ENCODE data around the gene NUCB2. TPM values are rescaled to one million over a fixed set of nuclear protein-coding genes. Genes with fewer than 3 reads are reported as not detected.

NUCB2 gene
- total and polyA plus RNA-seq, 2 of the 13 experiments (the other 11 are each of a cell fraction or from before 2014, with no cell fraction given): 54.2 to 82.4 TPM

GRCh38 chr11:17313349-17314231, 37.1 kb downstream of the NUCB2 start (continued):
- TF ChIP-seq ZNF737 (CRISPR knock-in tag; IDR thresholded peaks at IDR 0.05; ENCODE audit: borderline replicate concordance) (no peak), HMG20B (CRISPR knock-in tag; conservative IDR thresholded peaks at IDR 0.05) (no peak), E2F5 (CRISPR knock-in tag; conservative IDR thresholded peaks at IDR 0.05) (no peak)

GRCh38 chr11:17314232-17314547, 37.7 kb downstream of the NUCB2 start:
- no peak for ATAC-seq
- no peak overlapping the region for H3K27ac ChIP-seq (ENCODE audit: extremely low read length, insufficient read depth, low read length)
- no peak overlapping the region for H3K4me3 ChIP-seq (replicated peaks in 1 of 3; ENCODE audit: insufficient read depth in 1 of 3, low read depth in 2 of 3, low read length in 3 of 3)
- ChIA-PET POLR2A (no interaction called here), CTCF (ENCODE audit: low intra/inter-chr PET ratio, low total read pairs) (no interaction called here)
- H3K36me3 ChIP-seq (replicated peaks in 1 of 2; ENCODE audit: control insufficient read depth in 1 of 2, insufficient read depth in 2 of 2, low read length in 2 of 2): peaks cover 0 to 15% of the 10 kb centered on the region in 2 experiments; a peak in 1 of 5 replicates
- BruUV-seq (replicated peaks): no TSS peak
- no peak overlapping the region for H2AFZ ChIP-seq (ENCODE audit: low read length)
- in situ Hi-C loops (cut with HindIII; ENCODE audit: extremely low pct_ligation_motif_present, low pct_unique_long_range_greater_than_20kb) (no loop called here), intact Hi-C loops (cut with micrococcal nuclease; ENCODE audit: unreplicated experiment) (no loop called here)
- no peaks in the 10 kb centered on the region for H3K79me2 ChIP-seq (ENCODE audit: insufficient read depth, low read length)
- H3K9ac ChIP-seq (ENCODE audit: insufficient read depth, low read depth, low read length): no peak overlapping the region
- H3K4me2 ChIP-seq (ENCODE audit: low read depth, low read length): no peak overlapping the region
- no peak for FAIRE-seq
- 82% methylated on average over 1 of the region's 1 CpG for WGBS (ENCODE audit: low lambda C conversion rate)
- H3K9me3 ChIP-seq (ENCODE audit: low read length): no peaks in the 10 kb centered on the region
- H3K27me3 ChIP-seq (ENCODE audit: control insufficient read depth in 1 of 2, insufficient read depth in 2 of 2, low read length in 2 of 2): no peaks in the 10 kb centered on the region
- DNase-seq (ENCODE audit: low spot score): no peak
- H4K20me1 ChIP-seq (ENCODE audit: insufficient read depth, low read length): no peaks in the 10 kb centered on the region
- no peak for TF ChIP-seq CHD2 (IDR thresholded peaks at IDR 0.05; ENCODE audit: low read depth, low read length)
- no peak for TF ChIP-seq FIP1L1 (IDR thresholded peaks at IDR 0.05; ENCODE audit: borderline replicate concordance, insufficient read depth, low read depth, low read length)
- TF ChIP-seq MED13 (CRISPR knock-in tag; IDR thresholded peaks at IDR 0.05): no peak
- no peak for TF ChIP-seq ZBTB14 (CRISPR knock-in tag; IDR thresholded peaks at IDR 0.05)
- no peaks in the 10 kb centered on the region for H3K4me1 ChIP-seq (ENCODE audit: insufficient read depth, low read length)
